Stimulated activated CD8-positive, alpha-beta memory T cell treated with anti-CD3 and anti-CD28 coated beads, Interleukin-15, amount 100 ng/mL, for 1 hour (primary cell): ENCODE results near the gene C1orf50.

Source experiments
- DNase-seq: peaks from one replicate; pipeline ENCODE4 v3.0.0-alpha.2; 2020; ENCODE audit warnings: low read depth

Gene C1orf50

DNA sequence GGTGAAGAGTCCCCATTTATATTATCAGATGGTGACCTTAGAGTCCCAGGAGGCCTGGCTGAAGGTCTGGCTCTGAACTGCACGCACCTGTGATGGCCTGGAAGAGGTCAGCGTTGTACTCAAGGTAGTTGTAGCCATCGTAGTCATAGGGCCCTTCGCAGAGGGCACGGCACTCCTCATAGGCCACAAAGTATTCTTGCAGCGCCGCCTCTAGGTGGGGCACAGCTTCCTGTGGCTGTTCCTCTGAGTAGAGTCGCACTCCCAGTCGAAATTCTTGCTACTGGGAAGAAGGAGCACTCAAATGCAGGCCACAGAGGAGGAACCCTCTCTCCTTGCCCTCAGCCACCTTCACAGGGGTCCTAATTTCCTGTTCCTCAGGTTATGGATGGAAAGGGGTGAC, 7.9 kb upstream of the C1orf50 start:
- no peak for DNase-seq

DNA sequence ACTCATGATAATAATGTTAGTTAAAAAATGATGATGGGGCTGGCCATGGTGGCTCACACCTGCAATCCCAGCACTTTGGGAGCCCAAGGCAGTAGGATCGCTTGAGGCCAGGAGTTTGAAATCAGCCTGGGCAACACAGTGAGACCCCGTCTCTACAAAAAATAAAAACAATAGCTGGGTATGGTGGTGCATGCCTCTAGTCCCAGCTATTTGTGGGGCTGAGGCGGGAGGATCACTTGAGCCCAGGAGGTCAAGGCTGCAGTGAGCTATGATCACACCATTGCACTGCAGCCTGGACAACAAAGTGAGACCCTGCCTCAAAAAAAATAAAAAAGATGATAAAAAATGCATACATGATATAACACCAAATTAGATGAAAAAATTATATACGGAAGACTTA, 5.5 kb upstream of the C1orf50 start:
- DNase-seq, result no peak

DNA sequence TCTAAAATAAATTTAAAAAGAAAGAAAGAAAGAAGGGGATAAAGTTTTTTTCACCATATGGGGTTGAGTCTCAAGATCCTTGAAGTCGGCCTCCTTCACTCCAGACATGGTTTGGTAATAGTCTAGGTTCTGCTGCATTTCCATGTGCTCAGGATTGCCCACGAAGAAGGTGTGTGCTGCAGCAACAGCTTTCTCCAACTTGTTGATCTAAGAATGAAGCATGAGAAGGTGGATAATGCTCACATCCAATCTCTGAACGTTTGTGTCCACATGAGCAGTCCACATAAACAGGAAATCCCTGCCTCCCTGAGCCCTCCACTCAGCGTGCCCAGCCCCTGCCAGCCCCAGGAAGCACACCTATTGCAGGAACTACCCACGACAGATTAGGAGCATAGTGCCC, 4.8 kb upstream of the C1orf50 start:
- no peak for DNase-seq

DNA sequence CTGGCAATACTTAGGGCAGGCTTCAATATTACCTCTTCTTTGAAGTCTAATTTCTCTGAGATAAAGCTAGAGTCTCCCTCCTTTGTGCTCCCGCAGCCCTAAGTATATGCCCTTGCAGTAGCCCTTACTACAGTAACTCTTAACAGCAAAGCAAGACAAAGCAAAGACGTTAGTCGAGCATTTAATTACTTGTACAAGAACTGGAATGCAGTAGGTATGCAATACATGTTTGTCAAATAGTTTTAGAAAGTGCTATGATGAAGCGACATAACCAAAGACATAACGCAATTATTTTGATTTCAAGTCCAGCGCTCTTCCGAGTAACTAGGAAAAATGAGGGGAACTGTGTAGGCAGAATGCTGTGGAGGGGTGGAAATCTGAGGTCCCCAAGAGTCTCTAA, 1.8 kb upstream of the C1orf50 start:
- no peak for DNase-seq

DNA sequence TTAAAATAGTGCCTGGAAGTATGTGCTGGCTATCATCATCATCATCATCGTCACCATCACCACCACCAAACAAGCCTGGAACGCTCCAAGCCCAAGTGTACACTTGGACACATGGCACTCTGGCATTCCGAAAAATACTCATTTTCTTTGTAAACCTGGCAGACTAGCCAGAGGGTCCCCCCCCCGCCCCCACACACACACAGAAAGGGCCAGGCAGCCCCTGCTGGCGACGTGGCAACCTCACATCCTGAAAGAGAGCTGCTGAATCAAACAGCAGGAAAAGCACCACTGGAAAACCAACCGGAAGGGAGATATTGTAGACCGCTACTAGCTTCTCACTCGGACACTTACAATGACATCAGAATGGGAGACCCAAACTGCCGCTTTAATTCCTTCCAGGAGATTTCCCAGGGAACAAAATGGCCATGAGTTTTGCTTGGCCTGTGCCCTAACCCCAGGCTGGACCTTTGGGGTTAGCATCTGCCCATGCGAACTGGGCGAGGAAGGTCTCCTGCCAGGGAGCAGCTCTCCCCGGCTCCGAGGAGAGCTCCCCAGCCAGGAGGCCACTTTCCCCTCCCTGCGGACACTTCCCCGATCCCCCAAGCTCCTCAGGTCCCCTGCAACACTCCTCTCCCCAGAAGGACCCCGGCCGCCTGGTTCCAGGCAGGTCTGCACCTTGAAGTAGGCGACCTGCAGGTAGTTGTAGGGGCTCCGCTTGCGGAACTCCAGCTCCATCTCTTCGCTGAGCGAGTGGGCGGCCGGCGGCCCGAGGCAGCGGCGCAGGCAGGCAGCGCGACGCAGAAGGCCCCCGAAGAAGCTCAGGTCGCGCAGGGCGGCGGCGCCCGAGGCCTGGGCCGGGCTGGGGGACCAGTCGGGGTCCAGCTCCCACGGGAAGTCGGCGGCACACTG, 963 bp upstream of the C1orf50 start:
- no peak for DNase-seq

DNA sequence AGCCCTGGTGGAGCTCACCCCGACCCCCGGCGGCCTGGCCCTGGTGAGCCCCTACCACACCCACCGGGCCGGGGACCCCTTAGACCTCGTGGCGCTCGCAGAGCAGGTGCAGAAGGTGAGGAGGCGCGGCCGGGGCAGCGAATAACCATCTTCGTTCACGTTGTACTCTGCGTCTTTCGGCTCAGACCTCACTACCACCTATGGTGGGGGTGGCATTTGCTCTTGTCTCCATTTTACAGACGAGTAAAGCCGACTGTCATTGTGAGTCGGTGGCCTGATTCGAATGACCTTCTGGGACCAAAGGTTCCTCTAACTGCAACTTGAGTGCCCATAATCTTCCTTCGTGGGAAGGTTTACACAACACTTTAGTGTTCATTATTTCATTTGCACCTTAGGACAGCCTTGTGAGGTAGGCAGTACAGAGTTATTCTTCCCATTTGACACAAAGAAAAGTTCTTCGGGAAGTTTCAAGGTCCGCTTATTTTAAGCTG, 506 bp downstream of the C1orf50 start:
- no peak for DNase-seq

DNA sequence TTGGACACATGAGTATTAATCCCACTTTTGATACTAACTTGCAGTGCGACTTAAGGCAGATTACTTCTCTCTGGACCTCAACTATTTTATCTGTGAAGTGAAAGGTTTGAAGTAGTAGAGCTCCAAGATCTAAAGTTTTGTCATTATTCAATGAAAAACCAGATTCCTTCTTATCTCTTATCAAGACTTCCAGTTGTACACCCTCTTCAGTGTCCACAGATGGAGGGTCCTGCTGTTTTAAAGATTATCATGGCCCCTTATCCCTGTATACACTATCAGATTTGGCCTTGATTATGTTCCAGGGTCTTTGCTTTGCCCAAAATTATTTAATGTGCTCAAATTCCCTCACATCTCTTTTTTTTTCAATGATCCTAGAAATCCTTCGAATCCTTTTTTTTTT, 1.1 kb downstream of the C1orf50 start:
- no peak for DNase-seq

DNA sequence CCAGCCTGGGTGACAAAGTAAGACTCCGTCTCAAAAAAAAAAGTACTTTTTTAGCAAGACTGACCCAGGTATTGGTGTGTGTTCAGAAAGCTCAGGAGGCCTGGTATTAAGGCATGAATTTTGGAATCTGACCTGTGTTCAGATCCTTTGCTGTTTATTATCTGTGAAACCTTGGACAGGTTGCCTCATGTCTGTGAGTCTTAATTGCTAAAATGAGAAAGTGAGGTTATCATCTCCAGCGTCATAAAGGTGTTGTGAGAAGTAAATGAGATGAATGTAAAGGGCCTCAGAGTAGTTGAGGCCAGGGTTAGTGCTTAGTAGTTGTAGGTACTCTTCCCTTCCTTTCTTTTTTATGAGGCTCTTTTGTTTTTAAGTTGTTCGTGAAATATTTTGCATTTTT, 2.8 kb downstream of the C1orf50 start:
- no peak for DNase-seq

DNA sequence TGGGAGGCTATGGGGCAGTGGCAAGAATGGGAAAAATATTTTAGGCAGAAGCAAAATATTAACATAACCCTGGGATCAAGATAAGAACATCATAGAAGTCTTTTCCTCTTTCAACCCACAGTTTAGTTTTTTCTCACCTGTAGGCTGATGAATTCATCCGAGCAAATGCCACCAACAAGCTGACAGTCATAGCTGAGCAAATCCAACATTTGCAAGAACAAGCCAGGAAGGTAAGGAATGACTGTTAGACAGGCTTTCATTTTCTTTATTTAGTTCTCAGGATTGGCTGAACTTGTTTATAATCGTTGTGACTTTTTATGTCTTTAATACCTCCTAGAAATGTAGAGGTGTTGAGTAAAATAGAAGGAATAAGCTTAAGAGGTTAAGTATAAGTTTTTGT, 6.4 kb downstream of the C1orf50 start:
- no peak for DNase-seq

DNA sequence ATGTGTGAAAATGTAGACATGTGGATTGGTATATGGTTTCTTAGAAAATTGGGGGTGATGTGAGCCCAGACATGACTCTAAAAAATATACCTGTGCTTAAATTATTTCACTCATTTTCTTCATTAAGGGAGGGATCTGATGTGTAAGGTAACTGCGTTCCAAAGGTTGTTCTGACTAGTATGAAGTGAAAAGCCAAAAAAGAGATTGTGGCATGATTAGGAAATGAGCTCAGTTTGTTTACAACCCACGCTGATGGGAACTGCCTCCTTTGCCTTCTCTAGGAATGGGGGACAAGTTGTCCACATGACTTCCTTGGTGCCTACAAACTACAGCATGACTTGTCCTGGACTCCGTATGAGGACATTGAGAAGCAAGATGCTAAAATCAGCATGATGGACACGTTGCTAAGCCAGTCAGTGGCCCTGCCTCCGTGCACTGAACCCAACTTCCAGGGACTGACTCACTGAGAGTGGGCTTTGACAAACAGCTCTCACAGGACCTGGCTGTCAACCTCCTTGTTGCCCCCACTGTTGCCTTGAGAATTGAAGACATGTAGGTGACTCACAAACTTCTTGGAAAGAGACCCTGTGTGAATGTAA, 8.0 kb downstream of the C1orf50 start:
- no peak for DNase-seq

DNA sequence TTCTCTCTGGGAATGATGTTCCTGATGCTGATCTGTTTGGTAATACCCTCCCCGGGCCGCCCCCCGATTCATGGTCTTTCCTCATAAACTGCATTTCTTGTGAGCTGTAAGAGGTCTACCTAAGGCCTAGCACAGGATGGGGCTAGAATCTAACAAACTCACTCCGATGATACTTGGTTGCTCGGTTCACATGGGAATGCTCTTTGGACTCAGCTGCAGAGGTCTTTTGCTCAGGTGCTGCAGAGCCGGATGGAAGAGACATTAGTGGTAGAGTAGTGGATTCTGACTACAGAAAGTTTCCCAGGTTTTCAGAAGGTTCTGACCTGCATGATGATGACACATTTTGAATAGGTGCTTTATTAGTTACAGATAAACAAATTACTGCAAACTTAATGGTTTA, 9.5 kb downstream of the C1orf50 start:
- no peak for DNase-seq

DNA sequence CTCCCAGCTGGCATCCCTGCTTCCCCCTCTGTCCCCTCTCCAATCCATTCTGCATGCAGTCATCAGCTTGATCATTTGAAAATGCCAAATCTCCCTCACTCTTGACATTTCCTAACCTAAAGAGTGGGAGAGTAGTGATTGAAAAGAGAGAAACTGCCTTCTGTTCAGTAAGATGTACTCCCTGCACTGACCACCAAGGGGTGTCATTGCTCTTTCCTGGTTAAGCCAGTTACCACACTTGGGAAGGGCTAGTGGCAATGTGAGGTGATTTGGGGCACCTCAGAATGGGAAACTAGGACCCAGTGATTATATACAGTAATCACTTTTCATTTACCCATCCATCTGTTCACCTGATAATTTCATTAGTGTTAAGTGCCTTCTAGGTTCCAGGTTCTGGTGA, 10.8 kb downstream of the C1orf50 start:
- DNase-seq, result no peak

DNA sequence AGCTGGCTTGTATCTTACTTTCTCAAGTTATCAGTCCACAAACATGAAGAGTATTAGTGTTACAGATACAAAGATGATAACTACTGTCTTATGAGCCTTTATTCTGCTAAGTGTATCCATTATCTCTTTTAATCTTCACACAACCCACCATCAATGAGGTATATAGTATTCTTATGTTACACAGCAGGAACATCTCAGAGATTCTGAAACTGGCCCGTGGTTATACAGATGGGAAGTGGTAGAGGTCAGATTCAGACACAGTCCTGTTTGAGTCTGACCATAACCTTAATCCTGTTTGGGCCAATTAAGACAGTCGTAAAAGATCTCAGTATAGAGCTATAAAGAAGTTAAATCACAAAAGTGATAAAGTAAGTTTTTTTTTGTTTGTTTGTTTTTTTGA, 12.7 kb downstream of the C1orf50 start:
- DNase-seq, result no peak

DNA sequence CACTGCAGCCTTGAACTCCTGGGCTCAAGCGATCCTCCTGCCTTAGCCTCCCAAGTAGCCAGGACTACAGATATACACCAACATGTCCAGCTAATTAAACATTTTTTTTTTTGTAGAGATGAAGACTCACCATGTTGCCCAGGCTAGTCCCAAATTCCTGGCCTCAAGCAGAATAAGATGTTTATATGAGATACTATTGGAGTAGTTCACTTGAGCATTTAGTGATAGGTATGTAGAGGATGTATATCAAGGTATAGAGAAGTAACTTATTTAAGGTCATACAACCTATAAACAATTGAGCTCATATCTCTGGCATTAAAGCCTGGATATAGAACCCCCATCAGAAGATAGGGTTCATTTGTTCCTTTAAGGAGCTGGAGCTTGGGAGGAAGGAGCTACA, 13.1 kb downstream of the C1orf50 start:
- no peak for DNase-seq

DNA sequence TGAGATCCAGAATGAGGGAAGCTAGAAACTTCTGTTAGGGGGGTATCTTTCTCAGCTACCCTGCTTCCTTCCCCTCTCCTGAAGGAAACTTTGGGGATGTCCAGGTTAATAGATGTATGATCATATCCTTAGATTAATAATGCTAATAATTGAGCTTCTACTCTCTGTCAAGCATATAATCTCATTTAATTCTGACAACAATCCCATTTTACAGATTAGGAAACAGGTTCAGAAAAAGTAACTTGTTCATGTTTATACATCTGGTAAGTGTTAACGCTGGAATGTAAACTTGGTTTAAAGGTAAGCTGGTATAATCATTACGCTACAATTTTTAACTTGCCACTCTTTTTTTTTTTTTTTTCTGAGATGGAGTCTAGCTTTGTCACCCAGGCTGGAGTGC, 16.0 kb downstream of the C1orf50 start:
- DNase-seq, result no peak

DNA sequence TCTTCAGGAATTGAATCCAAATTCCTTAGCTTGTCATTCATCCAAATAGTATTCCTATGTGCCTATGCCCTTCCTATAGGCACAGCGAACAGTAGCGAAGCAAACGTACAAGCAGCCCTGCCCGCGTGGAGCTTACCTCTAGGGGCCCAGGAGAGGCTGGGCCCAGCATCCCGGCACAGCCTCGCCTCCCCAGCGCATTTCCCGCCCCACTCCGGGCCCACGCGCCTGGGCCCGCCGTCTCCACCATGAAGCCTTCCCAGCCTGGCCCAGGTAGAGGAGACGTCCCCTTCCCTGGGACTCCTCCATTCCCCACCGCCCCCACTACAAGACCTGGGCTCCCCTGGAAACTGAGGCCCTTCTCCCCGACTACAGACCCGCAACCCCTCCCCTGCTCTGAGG, 17.5 kb downstream of the C1orf50 start:
- no peak for DNase-seq

DNA sequence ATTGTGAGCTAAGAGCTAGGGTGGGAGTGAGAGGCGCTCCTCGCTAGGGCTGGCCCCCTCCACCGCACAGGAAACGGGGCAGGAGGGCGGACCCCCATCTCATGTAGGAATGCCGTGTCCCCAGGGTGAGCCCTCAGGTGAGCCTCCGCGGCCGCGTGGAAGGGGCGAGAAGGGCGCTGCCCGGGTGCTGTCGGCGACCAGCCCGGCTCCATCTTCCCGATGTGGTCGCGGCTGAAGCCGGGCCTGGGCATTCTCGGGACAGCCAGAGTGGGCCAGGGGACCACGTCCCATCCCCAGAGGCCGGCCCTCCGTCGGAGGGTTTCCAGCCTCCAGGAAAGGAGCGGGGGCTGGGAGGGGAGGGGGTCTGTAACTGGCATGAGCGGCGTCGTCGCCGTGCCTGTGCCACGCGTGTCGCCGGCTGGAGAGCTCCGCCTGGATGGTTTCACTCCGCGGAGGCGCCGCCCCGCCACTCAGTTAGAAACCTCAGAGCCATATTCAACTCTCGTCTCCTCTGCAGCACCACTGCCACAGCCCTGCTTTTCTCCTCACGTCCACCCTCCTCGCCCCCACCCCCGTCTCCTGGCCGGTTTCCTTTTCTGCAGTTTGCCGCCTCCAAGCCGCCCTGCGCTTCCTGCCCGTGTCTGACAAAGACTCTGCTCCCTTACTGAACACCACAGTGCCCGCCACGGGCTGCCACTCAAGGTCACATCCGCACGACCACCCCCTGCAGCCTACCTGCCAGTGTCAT, 18.1 kb downstream of the C1orf50 start, which contains the start of gene TMEM269:
TMEM269 (plus strand) TSS at position 46 of the 748 bp plus-strand sequence. CDS start 4,903 bp downstream, outside the sequence.
- no peak for DNase-seq

DNA sequence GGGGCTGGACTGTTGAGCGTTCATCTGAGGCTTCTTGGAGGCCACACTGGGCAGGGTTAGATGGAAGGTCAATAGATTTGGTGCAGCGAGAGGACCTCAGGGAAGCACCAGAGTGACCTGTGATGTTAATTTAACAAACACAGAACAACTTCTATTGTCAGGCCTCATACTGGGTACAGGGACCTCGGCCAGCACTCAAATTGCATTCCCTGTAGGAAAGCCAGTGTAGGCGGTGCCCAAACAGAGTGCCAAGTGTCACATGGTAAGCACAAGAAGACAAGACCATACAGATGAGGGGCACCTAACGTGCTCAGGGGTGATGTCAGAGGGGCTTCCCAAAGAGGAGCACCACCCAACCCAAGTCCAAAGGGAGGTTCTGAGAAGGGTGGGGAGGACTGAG, 19.0 kb downstream of the C1orf50 start:
- no peak for DNase-seq

DNA sequence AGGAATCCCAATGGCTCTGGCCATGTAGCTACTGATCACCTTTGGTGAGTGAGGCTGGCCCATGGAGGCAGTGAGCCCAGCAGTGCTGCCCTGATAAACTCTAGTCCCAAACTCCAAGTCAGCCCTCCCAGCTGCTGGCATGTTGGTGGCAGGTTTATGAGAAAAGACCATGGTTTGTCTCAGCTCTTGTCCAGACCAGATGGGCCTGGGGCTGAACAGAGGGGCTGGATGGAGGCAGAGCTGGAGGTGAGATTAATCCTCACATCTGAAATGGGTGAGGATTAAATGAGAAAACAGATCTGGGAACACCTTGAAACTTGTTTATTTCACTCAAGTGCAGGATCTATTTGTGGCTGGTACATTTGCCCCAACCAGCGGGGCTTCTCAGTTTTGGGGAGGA, 21.0 kb downstream of the C1orf50 start:
- no peak for DNase-seq

DNA sequence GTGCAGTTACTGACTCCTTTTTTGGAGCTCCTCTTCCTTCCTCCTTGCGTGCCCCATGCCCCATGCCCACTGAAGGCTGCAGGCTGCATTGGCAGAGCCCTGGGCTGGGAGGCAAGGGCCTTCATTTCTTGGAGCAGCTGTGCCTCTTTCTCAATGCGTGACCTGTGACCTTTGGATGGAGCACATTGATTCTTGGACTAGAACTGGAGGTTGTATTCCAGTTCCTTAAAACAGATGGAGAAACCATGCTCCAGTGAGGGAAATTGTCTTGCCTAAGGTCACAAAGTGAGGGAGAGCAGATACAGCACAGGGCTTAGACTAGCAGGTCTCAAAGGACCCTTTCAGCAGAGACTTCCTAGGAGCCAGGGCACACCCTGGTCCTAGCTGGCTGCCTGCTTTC, 26.8 kb downstream of the C1orf50 start:
- DNase-seq, result no peak

DNA sequence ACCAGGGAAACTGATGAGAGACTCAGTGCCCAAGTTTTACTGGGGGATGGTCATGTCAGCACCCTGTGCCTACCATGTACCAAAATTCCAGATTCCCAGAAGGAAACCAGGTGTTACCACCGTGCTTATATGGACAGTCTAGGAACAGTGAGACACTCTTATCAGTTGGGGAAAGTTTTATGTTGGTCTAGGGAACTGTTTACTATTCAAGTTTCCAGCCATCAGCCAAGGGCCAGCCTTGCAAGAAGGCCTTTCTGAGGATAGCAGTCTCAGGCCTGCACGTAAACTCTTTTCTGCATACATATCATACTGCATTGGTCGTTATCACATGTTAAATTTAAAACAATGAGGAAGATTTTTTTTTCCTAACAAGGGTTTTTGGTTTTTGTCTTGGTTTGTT, 30.4 kb downstream of the C1orf50 start:
- DNase-seq, result no peak

DNA sequence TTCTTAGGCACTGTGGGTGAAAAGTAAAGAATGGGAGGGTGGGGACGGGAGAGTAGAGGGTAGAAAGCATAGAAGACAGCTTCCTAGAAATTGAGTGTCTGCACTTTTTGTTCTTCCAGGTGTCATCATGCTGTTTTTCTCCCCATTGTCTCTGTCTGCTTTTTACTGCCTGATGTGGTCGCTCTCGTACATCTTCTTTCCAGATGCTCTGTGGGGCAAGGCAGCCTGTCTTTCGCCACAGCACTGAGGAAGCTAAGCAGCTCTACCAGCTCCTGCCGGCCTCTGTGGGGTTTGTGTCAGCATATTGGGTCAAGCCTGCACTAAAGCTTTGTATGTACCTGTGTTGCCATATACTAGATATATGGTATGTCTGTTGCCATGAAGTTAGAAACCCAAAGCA, 30.9 kb downstream of the C1orf50 start:
- no peak for DNase-seq
